ENCODE data around the gene MT1F.

MT1F gene

DNA sequence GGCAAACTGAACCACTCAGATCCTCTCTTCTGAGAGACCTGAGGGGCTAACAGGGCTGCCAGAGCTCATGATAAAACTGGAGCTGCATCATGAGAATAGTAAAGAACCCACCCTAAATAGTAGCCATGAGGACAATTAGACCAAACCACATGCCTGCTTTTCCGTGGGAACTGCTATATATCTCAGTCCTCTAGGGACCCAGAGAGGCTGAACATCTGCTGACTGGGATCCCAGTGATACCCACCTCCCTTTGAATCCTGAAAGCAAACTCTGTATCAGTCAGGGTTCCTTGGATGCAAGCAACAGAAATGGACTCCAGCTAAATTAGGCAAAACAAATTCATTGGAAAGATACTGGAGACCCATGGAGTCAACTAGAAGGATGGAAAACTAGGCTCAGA is 31.0 kb downstream of the MT1F start:
- Histone ChIP-seq H3K27ac (replicated peaks) (no peak overlapping the region), H3K4me3 (replicated peaks; ENCODE audit: insufficient read depth, low read length) (no peak overlapping the region), H3K27me3 (ENCODE audit: insufficient read depth, poor library complexity, severe bottlenecking) (no peaks in the 10 kb centered on the region)
- no peak for DNase-seq (ENCODE audit: low read depth in 1 of 2, low spot score in 1 of 2)
- TF ChIP-seq REST (IDR thresholded peaks at IDR 0.05; ENCODE audit: insufficient replicate concordance, low read depth) (no peak), POLR2AphosphoS5 (IDR thresholded peaks at IDR 0.05; ENCODE audit: low read depth) (no peak), SPI1 (IDR thresholded peaks at IDR 0.05; ENCODE audit: borderline replicate concordance, low read depth) (no peak), GABPA (IDR thresholded peaks at IDR 0.05; ENCODE audit: low read depth) (no peak)
- TF ChIP-seq, protein P1, sequence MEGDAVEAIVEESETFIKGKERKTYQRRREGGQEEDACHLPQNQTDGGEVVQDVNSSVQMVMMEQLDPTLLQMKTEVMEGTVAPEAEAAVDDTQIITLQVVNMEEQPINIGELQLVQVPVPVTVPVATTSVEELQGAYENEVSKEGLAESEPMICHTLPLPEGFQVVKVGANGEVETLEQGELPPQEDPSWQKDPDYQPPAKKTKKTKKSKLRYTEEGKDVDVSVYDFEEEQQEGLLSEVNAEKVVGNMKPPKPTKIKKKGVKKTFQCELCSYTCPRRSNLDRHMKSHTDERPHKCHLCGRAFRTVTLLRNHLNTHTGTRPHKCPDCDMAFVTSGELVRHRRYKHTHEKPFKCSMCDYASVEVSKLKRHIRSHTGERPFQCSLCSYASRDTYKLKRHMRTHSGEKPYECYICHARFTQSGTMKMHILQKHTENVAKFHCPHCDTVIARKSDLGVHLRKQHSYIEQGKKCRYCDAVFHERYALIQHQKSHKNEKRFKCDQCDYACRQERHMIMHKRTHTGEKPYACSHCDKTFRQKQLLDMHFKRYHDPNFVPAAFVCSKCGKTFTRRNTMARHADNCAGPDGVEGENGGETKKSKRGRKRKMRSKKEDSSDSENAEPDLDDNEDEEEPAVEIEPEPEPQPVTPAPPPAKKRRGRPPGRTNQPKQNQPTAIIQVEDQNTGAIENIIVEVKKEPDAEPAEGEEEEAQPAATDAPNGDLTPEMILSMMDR (IDR thresholded peaks at IDR 0.05; ENCODE audit: insufficient read depth, low read length), result no peak

DNA sequence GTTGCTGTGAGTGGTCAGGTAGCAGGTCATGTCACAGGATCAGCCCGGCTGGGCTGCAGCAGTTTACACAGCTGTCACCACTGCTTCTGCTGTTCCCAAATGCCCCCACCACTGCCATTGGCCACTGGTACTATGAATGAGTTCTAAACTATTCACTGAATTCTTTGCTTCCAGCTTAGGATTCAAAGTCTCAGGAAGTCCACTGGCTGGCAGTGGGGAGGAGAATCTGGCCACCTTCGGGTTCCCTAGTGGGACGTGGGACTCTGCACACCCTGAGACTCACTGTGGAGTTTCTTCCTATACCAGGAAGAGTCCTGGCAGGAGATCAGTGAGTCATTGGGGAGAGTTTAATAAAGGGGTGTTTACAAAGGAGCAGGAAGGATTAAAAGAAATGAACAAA is 31.4 kb downstream of the MT1F start:
- Histone ChIP-seq H3K4me3 (replicated peaks; ENCODE audit: insufficient read depth, low read length) (no peak overlapping the region), H3K27ac (replicated peaks) (no peak overlapping the region), H3K27me3 (ENCODE audit: insufficient read depth, poor library complexity, severe bottlenecking) (no peaks in the 10 kb centered on the region)
- no peak for TF ChIP-seq REST (IDR thresholded peaks at IDR 0.05; ENCODE audit: insufficient replicate concordance, low read depth)
- TF ChIP-seq GABPA (IDR thresholded peaks at IDR 0.05; ENCODE audit: low read depth), result no peak
- no peak for TF ChIP-seq POLR2AphosphoS5 (IDR thresholded peaks at IDR 0.05; ENCODE audit: low read depth)
- TF ChIP-seq SPI1 (IDR thresholded peaks at IDR 0.05; ENCODE audit: borderline replicate concordance, low read depth), result no peak
- TF ChIP-seq, protein P1 (IDR thresholded peaks at IDR 0.05; ENCODE audit: insufficient read depth, low read length), result no peak
- no peak for DNase-seq (ENCODE audit: low read depth in 1 of 2, low spot score in 1 of 2)

DNA sequence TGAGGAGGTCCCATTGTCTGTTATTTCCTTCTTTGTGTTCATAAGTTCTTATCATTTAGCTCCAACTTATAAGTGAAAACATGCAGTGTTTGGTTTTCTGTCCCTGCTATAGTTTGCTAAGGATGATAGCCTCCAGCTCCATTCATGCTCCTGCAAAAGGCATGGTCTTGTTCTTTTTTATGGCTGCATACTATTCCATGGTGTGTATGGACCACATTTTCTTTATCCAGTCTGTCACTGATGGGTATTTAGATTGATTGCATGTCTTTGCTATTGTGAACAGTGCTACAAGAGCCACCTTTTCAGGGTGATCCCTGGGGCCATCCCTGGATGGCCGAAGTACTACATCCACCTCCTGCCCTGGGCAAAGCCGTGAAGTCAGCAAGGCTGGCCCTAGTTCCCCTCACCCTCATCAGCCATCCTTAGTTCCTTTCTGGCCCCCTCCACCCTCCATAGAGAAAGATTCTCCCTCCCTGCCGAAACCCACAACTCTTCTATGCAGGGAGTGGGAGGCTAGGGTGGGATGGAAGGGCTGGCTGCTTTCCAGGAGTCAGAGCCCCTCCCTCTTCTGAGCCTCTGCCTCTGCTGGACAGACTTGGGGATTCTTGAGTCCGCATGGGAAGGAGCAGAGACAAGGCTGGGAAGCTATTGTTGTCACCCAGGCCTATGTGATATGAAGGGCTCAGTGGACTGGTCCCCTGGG is 32.8 kb downstream of the MT1F start:
- no peak overlapping the region for H3K4me3 ChIP-seq (replicated peaks; ENCODE audit: insufficient read depth, low read length)
- no peak for TF ChIP-seq REST (IDR thresholded peaks at IDR 0.05; ENCODE audit: insufficient replicate concordance, low read depth)
- TF ChIP-seq POLR2AphosphoS5 (IDR thresholded peaks at IDR 0.05; ENCODE audit: low read depth), result no peak
- TF ChIP-seq, protein P1 (IDR thresholded peaks at IDR 0.05; ENCODE audit: insufficient read depth, low read length), result no peak
- no peak for TF ChIP-seq GABPA (IDR thresholded peaks at IDR 0.05; ENCODE audit: low read depth)
- no peak for TF ChIP-seq SPI1 (IDR thresholded peaks at IDR 0.05; ENCODE audit: borderline replicate concordance, low read depth)
- no peak for DNase-seq (ENCODE audit: low read depth in 1 of 2, low spot score in 1 of 2)
- no peak overlapping the region for H3K27ac ChIP-seq (replicated peaks)
- no peaks in the 10 kb centered on the region for H3K27me3 ChIP-seq (ENCODE audit: insufficient read depth, poor library complexity, severe bottlenecking)

Measured in HL-60 (cell line).